Measurements from ENCODE around the gene MED22.

DNA sequence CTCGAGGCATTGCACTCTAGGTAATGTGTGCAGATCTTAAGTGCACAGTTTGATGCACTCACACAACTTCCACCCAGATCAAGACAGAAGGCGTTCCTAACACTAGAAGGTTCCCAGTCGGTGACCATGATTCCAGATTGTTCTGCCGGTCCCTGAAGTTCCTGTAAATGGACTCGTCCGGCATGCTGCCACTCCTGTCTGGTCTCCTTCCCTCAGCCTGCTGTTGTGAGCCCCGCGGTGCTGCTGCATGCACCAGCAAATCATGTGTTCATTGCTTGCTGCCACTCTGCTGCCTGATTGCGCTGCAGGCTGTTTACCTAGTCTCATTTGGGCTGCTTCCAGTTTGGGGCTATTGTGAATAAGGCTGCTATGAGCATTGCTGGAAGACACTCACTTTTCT is 39.7 kb upstream of the MED22 start:
- TF ChIP-seq, protein P1, sequence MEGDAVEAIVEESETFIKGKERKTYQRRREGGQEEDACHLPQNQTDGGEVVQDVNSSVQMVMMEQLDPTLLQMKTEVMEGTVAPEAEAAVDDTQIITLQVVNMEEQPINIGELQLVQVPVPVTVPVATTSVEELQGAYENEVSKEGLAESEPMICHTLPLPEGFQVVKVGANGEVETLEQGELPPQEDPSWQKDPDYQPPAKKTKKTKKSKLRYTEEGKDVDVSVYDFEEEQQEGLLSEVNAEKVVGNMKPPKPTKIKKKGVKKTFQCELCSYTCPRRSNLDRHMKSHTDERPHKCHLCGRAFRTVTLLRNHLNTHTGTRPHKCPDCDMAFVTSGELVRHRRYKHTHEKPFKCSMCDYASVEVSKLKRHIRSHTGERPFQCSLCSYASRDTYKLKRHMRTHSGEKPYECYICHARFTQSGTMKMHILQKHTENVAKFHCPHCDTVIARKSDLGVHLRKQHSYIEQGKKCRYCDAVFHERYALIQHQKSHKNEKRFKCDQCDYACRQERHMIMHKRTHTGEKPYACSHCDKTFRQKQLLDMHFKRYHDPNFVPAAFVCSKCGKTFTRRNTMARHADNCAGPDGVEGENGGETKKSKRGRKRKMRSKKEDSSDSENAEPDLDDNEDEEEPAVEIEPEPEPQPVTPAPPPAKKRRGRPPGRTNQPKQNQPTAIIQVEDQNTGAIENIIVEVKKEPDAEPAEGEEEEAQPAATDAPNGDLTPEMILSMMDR (IDR thresholded peaks at IDR 0.05; ENCODE audit: insufficient read depth, low read length) = no peak
- no peak for TF ChIP-seq POLR2AphosphoS5 (IDR thresholded peaks at IDR 0.05; ENCODE audit: low read depth)
- TF ChIP-seq, protein P2, sequence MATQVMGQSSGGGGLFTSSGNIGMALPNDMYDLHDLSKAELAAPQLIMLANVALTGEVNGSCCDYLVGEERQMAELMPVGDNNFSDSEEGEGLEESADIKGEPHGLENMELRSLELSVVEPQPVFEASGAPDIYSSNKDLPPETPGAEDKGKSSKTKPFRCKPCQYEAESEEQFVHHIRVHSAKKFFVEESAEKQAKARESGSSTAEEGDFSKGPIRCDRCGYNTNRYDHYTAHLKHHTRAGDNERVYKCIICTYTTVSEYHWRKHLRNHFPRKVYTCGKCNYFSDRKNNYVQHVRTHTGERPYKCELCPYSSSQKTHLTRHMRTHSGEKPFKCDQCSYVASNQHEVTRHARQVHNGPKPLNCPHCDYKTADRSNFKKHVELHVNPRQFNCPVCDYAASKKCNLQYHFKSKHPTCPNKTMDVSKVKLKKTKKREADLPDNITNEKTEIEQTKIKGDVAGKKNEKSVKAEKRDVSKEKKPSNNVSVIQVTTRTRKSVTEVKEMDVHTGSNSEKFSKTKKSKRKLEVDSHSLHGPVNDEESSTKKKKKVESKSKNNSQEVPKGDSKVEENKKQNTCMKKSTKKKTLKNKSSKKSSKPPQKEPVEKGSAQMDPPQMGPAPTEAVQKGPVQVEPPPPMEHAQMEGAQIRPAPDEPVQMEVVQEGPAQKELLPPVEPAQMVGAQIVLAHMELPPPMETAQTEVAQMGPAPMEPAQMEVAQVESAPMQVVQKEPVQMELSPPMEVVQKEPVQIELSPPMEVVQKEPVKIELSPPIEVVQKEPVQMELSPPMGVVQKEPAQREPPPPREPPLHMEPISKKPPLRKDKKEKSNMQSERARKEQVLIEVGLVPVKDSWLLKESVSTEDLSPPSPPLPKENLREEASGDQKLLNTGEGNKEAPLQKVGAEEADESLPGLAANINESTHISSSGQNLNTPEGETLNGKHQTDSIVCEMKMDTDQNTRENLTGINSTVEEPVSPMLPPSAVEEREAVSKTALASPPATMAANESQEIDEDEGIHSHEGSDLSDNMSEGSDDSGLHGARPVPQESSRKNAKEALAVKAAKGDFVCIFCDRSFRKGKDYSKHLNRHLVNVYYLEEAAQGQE (IDR thresholded peaks at IDR 0.05; ENCODE audit: insufficient replicate concordance, low read depth) = no peak

Data from HL-60 (cell line).